ENCODE results near the gene NSG1.

Gene NSG1

GRCh38 chr4:4430492-4431195 is 43.7 kb downstream of the NSG1 start:
- in situ Hi-C loops (cut with MboI; ENCODE audit: low sequenced_read_pairs) = no loop called here

GRCh38 chr4:4432341-4433125 is 45.6 kb downstream of the NSG1 start:
- in situ Hi-C loops (cut with MboI; ENCODE audit: low sequenced_read_pairs) = no loop called here

- in situ Hi-C loops (cut with MboI; ENCODE audit: low sequenced_read_pairs) = no loop called here
These were observed 47.0 kb downstream of the NSG1 start for GRCh38 chr4:4433941-4434340.

DNA sequence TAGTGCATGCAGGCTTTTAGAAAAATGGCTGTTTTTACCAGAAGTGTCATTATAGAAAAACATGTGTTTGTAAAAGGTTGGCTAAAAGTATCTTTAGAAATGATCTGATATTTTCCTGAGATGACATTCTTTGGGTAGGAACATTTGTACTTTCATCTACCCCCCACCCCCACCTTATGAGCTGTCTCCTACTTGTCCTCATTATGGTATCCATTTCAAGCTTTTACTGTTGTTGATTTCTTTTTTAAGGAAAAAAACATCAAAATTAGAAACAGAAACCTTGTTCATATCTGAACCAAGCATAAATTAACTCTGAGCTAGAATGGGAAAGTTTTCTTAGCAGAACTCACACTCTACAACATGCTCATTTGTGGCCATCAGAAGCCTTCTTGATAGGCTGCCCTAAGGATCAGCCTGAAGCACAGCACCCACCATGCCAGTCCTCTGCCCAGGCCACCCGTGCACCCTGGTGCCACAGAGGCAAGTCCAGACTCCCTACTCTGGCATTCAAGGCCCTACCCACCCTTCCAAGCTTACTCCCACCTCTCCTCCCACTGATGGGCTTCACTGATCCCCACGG is 49.4 kb downstream of the NSG1 start:
- in situ Hi-C loops (cut with MboI; ENCODE audit: low sequenced_read_pairs) = no loop called here

DNA sequence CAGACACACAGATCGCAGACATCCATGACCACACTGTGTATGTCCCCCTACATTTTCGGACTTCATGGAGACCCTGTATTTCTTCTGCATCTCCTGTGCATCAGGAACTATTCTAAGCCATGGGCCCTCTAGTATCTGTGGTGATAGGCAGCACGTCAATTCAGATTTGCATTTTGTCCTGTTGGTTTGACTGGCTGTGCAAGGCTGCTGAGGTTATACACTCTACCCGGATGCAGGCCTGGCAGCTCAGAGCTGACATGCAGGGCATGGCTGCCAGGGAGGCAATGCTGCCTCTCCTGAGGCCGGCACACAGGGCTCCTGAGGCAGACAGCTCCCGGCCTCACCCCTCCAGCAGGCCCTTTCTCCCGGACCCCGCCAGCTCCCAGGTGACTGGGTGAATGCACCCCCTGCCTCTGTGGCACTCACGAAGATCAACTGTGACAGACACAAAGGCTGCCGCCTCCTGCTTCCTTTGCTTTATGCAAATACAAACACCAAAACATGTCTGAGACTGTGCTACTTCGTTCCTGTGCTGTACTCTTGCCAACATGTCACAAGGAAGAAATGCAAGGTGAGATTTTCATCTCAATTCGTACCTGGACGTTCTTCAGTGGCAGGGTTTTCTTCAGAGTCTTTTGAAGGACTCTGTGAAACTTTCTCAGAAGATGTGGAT is 51.0 kb downstream of the NSG1 start:
- in situ Hi-C loops (cut with MboI; ENCODE audit: low sequenced_read_pairs) = no loop called here

DNA sequence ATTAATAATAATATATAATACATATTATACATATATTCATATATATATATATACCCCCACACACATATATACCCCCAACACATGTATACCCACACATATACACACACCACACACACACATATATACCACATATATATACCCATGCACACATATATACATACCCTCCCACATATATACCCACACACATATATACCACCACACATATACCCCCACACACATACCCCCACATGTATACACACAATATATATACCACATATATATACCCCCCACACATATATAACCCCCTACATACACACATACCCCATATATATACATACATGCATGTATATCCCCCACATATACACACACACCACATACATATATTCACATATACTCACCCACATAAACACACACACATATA is 52.0 kb downstream of the NSG1 start:
- in situ Hi-C loops (cut with MboI; ENCODE audit: low sequenced_read_pairs) = no loop called here

GRCh38 chr4:4439782-4440181 is 52.9 kb downstream of the NSG1 start:
- in situ Hi-C loops (cut with MboI; ENCODE audit: low sequenced_read_pairs) = no loop called here

- in situ Hi-C loops (cut with MboI; ENCODE audit: low sequenced_read_pairs) = no loop called here
These were observed 53.6 kb downstream of the NSG1 start for GRCh38 chr4:4440333-4441061.

DNA sequence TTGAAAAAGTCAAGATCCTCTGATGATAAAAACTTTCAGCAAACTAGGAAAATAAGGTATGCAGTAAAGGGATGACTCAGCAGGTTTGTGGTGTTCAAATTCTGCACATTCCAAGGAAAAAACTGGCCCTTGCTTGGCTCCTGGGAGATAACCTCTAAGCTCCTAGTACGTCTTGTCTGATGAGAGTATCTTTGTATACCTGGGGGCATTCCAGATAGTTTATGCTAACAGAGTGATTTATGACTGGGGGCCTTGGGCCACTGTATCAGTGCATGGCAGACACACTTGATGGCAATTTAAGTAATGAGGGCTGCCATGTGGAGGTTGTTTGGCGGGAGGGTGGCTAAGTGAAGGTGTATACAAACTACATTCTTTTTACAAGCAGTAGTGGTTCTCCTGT is 56.9 kb downstream of the NSG1 start:
- in situ Hi-C loops (cut with MboI; ENCODE audit: low sequenced_read_pairs) = no loop called here

GRCh38 chr4:4446434-4446833 is 59.5 kb downstream of the NSG1 start:
- in situ Hi-C loops (cut with MboI; ENCODE audit: low sequenced_read_pairs) = no loop called here

GRCh38 chr4:4455210-4455865 is 68.4 kb downstream of the NSG1 start:
- in situ Hi-C loops (cut with MboI; ENCODE audit: low sequenced_read_pairs) = no loop called here

DNA sequence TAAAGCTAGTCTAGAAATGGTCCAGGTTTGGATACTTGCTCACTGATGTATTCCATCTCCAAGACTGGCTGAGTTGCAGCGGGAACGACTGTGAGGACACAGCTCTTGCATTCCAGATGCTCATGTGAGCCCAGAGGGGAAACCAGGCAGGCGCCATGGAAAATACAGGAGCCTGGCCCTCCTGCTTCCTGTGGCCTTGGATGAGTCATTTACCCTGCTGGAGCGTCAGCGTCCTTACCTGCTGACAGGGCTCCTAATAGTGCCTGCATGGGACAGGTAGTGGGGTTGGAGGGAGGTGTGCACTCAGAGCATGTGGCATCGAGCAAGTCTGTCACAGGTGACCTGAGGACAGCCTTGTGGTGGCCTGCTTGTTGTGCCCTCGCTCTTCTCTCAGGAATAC is 69.4 kb downstream of the NSG1 start:
- in situ Hi-C loops (cut with MboI; ENCODE audit: low sequenced_read_pairs) = no loop called here

GRCh38 chr4:4456816-4457578 is 70.1 kb downstream of the NSG1 start:
- in situ Hi-C loops (cut with MboI; ENCODE audit: low sequenced_read_pairs) = no loop called here

DNA sequence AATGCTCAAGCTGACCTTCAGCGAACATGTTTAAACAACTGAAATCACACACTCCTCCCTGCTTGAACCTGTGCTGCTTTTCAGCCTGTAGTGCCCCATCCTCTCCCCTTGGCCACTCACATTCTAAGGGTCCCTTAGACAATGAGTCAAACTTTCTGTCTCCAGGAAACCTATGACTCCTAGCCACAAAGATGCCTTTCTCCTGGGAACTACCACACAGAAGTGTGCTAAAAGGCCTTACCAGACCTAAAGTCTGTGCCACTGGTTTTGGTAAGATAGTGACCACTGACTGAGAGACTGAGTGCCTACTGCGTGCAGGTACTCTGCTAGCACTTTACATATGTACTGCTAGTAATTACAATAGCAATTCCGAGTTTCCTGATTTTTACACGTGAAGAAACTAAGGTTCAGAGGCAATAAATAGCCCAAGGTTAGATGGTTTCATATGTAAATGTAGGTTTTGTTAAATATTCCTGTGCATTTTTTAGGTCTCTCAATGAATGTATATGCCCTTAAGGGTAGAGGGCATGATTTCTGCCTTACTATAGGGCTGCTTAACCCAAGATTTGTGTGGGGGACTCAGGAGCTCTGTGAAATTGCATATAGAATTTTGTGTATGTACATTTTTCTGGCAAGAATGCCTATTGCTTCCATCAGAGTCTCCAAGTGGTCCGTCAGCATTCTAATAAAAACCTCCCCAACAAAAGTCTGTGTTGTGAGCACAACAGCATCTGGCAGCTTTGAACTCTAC is 71.1 kb downstream of the NSG1 start:
- in situ Hi-C loops (cut with MboI; ENCODE audit: low sequenced_read_pairs) = no loop called here

GRCh38 chr4:4459181-4459580 is 72.3 kb downstream of the NSG1 start:
- in situ Hi-C loops (cut with MboI; ENCODE audit: low sequenced_read_pairs) = no loop called here

- in situ Hi-C loops (cut with MboI; ENCODE audit: low sequenced_read_pairs) = no loop called here
These were observed 73.9 kb downstream of the NSG1 start for GRCh38 chr4:4460759-4461158.

- in situ Hi-C loops (cut with MboI; ENCODE audit: low sequenced_read_pairs) = no loop called here
These were observed 74.3 kb downstream of the NSG1 start for GRCh38 chr4:4461178-4461577.

GRCh38 chr4:4461850-4462249 is 74.9 kb downstream of the NSG1 start:
- in situ Hi-C loops (cut with MboI; ENCODE audit: low sequenced_read_pairs) = no loop called here

GRCh38 chr4:4462970-4463369 is 76.1 kb downstream of the NSG1 start:
- in situ Hi-C loops (cut with MboI; ENCODE audit: low sequenced_read_pairs) = no loop called here

Data from HL-60/S4 (cell line).